Upper lobe of left lung (tissue), 4 donors: ENCODE results near the gene CYP4F12.

Source experiments
- CTCF ChIP-seq, 6 experiments: fragments of 450-650 bp in 4 of 6; fragments of 200-600 bp in 2 of 6; sonication (generic) in 2 of 6; IDR thresholded peaks; one replicate each; pipeline ENCODE4 v1.5.1; 2016 to 2019; ENCODE audit warnings: antibody characterized with exemption in 6 of 6
- EP300 ChIP-seq, 4 donors: sonication (generic); formaldehyde crosslinking; IDR thresholded peaks; one replicate each; pipeline ENCODE4 v1.5.1; 2017; ENCODE audit warnings: antibody characterized with exemption in 4 of 4, control low read depth in 2 of 4

GRCh38 chr19:15669440-15669839 lies 3.4 kb upstream of the CYP4F12 start:
- no peak for TF ChIP-seq CTCF (IDR thresholded peaks at IDR 0.05)
- TF ChIP-seq EP300 (IDR thresholded peaks at IDR 0.05), result no peak
